Heart right ventricle (tissue), 16 donors: ENCODE data around the gene EYA3. TPM values are rescaled to one million over a fixed set of nuclear protein-coding genes. Genes with fewer than 3 reads are reported as not detected.

ENCODE experiments used
- ATAC-seq, 8 donors: fragments of 200-7000 bp; cut with Tn5 transposase; one replicate each; pipeline ENCODE4 v1.9.1; 2020; ENCODE audit warnings: mild to moderate bottlenecking in 8 of 8, moderate library complexity in 8 of 8, moderate number of reproducible peaks in 1 of 8
- DNase-seq, 2 donors: peaks; one replicate each; pipeline ENCODE4 v3.0.0-alpha.2; 2020
- H3K27ac ChIP-seq, 10 donors: fragments of 200-600 bp; sonication (generic) in 2 of 10; one replicate each; pipeline versions ENCODE4 v1.5.0 to v1.8.0; 2020 to 2022; ENCODE audit warnings: mild to moderate bottlenecking in 3 of 10
- H3K27me3 ChIP-seq, 7 donors: fragments of 200-600 bp; one replicate each; pipeline ENCODE4 v1.8.0; 2021 to 2022; ENCODE audit warnings: mild to moderate bottlenecking in 2 of 7
- H3K36me3 ChIP-seq, 9 donors: fragments of 200-600 bp; sonication (generic) in 1 of 9; one replicate each; pipeline versions ENCODE4 v1.5.0 to v1.8.0; 2020 to 2022; ENCODE audit warnings: mild to moderate bottlenecking in 2 of 9
- H3K4me1 ChIP-seq, 9 donors: fragments of 200-600 bp; sonication (generic) in 1 of 9; one replicate each; pipeline versions ENCODE4 v1.5.0 to v1.8.0; 2020 to 2022; ENCODE audit warnings: mild to moderate bottlenecking in 4 of 9
- H3K4me3 ChIP-seq, 10 donors: fragments of 200-600 bp; sonication (generic) in 2 of 10; one replicate each; pipeline versions ENCODE4 v1.5.0 to v1.8.0; 2020 to 2022; ENCODE audit warnings: mild to moderate bottlenecking in 7 of 10, moderate library complexity in 2 of 10
- H3K9me3 ChIP-seq, 11 donors: fragments of 200-600 bp in 10 of 11; sonication (generic) in 2 of 11; one replicate each; pipeline versions ENCODE4 v1.5.0 to v1.8.0; 2013 to 2022; ENCODE audit warnings: mild to moderate bottlenecking in 2 of 11, control low read depth in 1 of 11, moderate library complexity in 1 of 11
- WGBS, 2 donors: extraction: QIAGEN DNeasy Blood & Tissue Kit; methylation state at CpG; one replicate each; pipeline ENCODE4 v1.1.7; 2013; ENCODE audit warnings: inconsistent platforms in 1 of 2; 5-methylcytosine and 5-hydroxymethylcytosine counted together
- intact Hi-C, 10 donors: fragments of 100-400 bp; cut with DNase I; formaldehyde crosslinking; loops; one replicate each; pipeline versions ENCODE4 v1.11.1 to v1.14.2; 2022
- polyA plus RNA-seq, 2 donors: library from polyadenylated mRNA; stranded (reverse); fragments of 200-250 nt; gene quantifications; one replicate each; pipeline ENCODE4 v1.2.3, GENCODE V29; 2013
- total RNA-seq, 10 donors: library from RNA; stranded (reverse); fragmentation: NEBNext Ultra II Directional in 3 of 10; extraction: Animal tissue kit (Norgen Biotek cat#: 25700) in 3 of 10; gene quantifications; one replicate each; pipeline versions ENCODE4 v1.2.1 to v1.2.4, GENCODE V29; 2021 to 2023
- TF ChIP-seq, protein P1 (sequence below), 9 donors: fragments of 200-600 bp; sonication (generic) in 2 of 9; IDR thresholded peaks; one replicate each; pipeline versions ENCODE4 v1.5.0 to v1.8.0; 2021 to 2022; ENCODE audit warnings: antibody characterized with exemption in 9 of 9, mild to moderate bottlenecking in 5 of 9, moderate library complexity in 1 of 9
- donor health status: Arrhythmogenic right ventricular cardiomyopathy.
- donor health status: ischemic (EF 13 %, LVEDD 7.1; RV severe dilation, severe dysfunction).
- donor health status: healthy with polysubstance abuse.
- donor health status: DM: no; HTN: yes; CAD: no.
- donor health status: DM: no; HTN: no; CAD: no.
- donor health status: ischemic (EF 25% LVEDD 6.9; RV normal size, moderate dysfunction).
- donor health status: ischemic (EF 25% LVEDD 5.7; RV mildly dilated, moderate dysfunction).
- donor health status: healthy.
- donor health status: DM: yes; HTN: yes; CAD: no.
- donor health status: Ischemic cardiomyopathy.
- donor health status: ischemic (EF 35%, LVEDD 5.7; RV mildly dilated, moderate dysfunction).
- donor health status: nonischemic (EF 11% LVEDD 7.7; RV severe dilation, severe dysfunction).
- donor health status: DM: yes; HTN: yes; CAD: no.
- donor health status: PGD.
- donor health status: ischemic (EF 29% LVEDD 5.4; RV normal size, mild dysfunction).
- donor health status: nonischemic (EF 23%, LVEDD 6.1; RV moderate dilation, normal function).

The EYA3 gene
- total and polyA plus RNA-seq, 12 donors = 3.6 to 22.1 (median 17.3) TPM

DNA sequence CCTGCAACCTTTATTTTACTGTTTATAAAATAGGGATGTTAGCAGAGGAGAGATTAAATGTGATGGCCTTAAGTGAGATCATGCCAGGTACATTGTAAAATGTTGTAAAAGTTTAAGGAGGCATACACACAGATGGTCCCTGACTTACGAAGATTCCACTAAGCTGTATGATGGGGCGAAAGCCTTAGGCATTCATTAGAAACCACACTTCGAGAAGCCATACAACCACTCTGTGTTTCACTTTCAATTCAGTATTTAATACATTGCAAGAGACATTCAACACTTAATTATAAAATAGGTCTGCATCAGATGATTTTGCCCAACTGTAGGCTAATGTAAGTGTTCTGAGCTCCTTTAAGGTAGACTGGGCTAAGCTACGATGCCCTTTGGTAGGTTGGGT lies 149.9 kb downstream of the EYA3 start:
- Histone ChIP-seq H3K9me3 (no peaks in the 10 kb centered on the region), H3K36me3 (no peaks in the 10 kb centered on the region), H3K27ac (no peak overlapping the region), H3K27me3 (peaks cover 0 to 20% (median 9%) of the 10 kb centered on the region in 7 donors), H3K4me1 (peaks cover 0 to 20% (median 12%) of the 10 kb centered on the region in 9 donors), H3K4me3 (no peak overlapping the region)
- no peak for DNase-seq
- 95% methylated on average over 4 of the region's 4 CpGs for WGBS, 2 donors
- intact Hi-C loops = no loop called here
- no peak for ATAC-seq
- TF ChIP-seq, protein P1, sequence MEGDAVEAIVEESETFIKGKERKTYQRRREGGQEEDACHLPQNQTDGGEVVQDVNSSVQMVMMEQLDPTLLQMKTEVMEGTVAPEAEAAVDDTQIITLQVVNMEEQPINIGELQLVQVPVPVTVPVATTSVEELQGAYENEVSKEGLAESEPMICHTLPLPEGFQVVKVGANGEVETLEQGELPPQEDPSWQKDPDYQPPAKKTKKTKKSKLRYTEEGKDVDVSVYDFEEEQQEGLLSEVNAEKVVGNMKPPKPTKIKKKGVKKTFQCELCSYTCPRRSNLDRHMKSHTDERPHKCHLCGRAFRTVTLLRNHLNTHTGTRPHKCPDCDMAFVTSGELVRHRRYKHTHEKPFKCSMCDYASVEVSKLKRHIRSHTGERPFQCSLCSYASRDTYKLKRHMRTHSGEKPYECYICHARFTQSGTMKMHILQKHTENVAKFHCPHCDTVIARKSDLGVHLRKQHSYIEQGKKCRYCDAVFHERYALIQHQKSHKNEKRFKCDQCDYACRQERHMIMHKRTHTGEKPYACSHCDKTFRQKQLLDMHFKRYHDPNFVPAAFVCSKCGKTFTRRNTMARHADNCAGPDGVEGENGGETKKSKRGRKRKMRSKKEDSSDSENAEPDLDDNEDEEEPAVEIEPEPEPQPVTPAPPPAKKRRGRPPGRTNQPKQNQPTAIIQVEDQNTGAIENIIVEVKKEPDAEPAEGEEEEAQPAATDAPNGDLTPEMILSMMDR (IDR thresholded peaks at IDR 0.05) = no peak

DNA sequence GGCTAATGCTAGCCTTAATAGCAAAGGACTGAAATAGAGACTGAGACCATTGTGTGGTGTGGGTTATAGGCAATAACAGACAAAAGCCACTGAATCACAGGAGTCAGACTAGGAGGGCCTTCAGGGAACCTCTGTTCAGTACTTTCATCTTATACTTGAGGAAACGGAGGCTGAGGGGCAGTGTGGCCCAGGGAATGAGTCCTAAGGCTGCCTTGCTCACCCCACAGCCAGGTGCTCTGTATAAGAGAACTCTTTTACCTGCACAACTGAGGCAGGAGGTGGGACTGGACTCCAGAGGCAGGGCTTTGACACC lies 150.9 kb downstream of the EYA3 start:
- WGBS, 2 donors = 81 to 82% methylated on average over 1 of the region's 1 CpG
- no peak overlapping the region for H3K4me3 ChIP-seq
- H3K36me3 ChIP-seq = no peaks in the 10 kb centered on the region
- intact Hi-C loops = no loop called here
- DNase-seq (no peak), ATAC-seq (no peak)
- peaks cover 0 to 25% (median 14%) of the 10 kb centered on the region in 7 donors for H3K27me3 ChIP-seq
- H3K4me1 ChIP-seq = peaks cover 0 to 11% (median 6%) of the 10 kb centered on the region in 9 donors
- H3K27ac ChIP-seq = no peak overlapping the region
- TF ChIP-seq, protein P1 (IDR thresholded peaks at IDR 0.05) = no peak
- no peaks in the 10 kb centered on the region for H3K9me3 ChIP-seq

DNA sequence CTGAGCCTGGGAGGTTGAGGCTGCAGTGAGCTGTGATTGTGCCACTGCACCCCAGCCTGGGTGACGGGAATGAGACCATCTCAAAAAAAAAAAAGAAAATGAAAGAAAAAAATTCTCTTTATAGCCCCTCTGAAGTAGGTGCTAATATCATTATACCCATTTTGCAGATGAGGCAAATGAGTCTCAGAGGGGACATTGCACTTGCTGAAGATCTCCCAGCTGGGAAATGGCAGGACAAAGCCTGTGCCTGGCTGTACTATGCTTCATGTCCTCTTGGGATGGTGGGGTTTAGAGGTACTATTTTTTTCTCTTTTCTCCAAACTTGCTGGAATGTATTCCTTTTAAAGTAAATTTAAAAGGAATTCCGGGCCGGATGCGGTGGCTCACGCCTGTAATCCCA lies 152.0 kb downstream of the EYA3 start:
- Histone ChIP-seq H3K27me3 (peaks cover 0 to 25% (median 14%) of the 10 kb centered on the region in 7 donors), H3K4me3 (no peak overlapping the region), H3K4me1 (peaks cover 0 to 19% (median 6%) of the 10 kb centered on the region in 9 donors), H3K27ac (no peak overlapping the region), H3K9me3 (no peaks in the 10 kb centered on the region), H3K36me3 (no peaks in the 10 kb centered on the region)
- no peak for DNase-seq
- ATAC-seq = no peak
- intact Hi-C loops = no loop called here
- WGBS, 2 donors = 82 to 94% methylated on average over 5 of the region's 5 CpGs
- TF ChIP-seq, protein P1 (IDR thresholded peaks at IDR 0.05) = no peak

DNA sequence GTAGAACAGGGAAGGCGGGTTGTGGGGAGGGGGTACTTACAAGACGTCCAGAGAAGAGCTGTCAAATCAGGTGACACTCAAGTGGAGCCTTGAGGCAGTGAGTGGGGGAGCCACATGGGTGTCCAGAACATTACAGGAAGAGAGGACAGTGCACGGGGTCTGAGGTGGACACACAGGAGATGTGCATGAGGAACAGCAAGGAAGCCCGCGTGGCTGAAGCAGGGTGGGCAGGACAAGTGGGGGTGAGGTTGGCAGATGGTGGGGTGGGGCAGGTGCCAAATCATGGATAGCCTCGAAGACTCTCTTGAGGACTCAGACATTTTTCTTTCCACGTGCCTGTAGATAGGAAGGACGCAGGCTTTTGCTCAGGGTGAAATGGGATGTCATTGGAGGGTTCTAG lies 152.7 kb downstream of the EYA3 start:
- peaks cover 0 to 19% (median 6%) of the 10 kb centered on the region in 9 donors for H3K4me1 ChIP-seq
- H3K9me3 ChIP-seq = no peaks in the 10 kb centered on the region
- H3K36me3 ChIP-seq = no peaks in the 10 kb centered on the region
- DNase-seq = no peak
- TF ChIP-seq, protein P1 (IDR thresholded peaks at IDR 0.05) = no peak
- 57 to 58% methylated on average over 8 of the region's 8 CpGs for WGBS, 2 donors
- intact Hi-C loops = no loop called here
- H3K4me3 ChIP-seq = no peak overlapping the region
- ATAC-seq = no peak
- peaks cover 0 to 25% (median 14%) of the 10 kb centered on the region in 7 donors for H3K27me3 ChIP-seq
- H3K27ac ChIP-seq = no peak overlapping the region
